Chondrocyte (in vitro differentiated cells): ENCODE measurements around the gene TFDP2. TPM values are rescaled to one million over a fixed set of nuclear protein-coding genes. Genes with fewer than 3 reads are reported as not detected.
"Not testable (repeated sequence)": the region's sequence is repeated elsewhere in the genome, so short reads cannot be mapped to it uniquely, and the experiment has no call there.

ENCODE experiments used
- DNase-seq: peaks from one replicate; pipeline ENCODE4 v3.0.0; 2021; ENCODE audit warnings: mixed read lengths, low spot score
- H3K27ac Mint-ChIP-seq: one replicate; pipeline ENCODE4 v1.8.0; 2021; ENCODE audit warnings: mild to moderate bottlenecking, moderate library complexity, mixed read lengths; ENCODE audit not compliant: unreplicated experiment
- H3K27me3 Mint-ChIP-seq: 2 replicates; pipeline ENCODE4 v1.8.0; 2021; ENCODE audit warnings: low read depth, mixed read lengths
- H3K36me3 Mint-ChIP-seq: 2 replicates; pipeline ENCODE4 v1.8.0; 2021; ENCODE audit warnings: low read depth, mixed read lengths
- H3K4me1 Mint-ChIP-seq: 2 replicates; pipeline ENCODE4 v1.8.0; 2021; ENCODE audit warnings: low read depth, mild to moderate bottlenecking, mixed read lengths
- H3K4me3 Mint-ChIP-seq: one replicate; pipeline ENCODE4 v1.8.0; 2021; ENCODE audit warnings: mild to moderate bottlenecking, moderate library complexity, mixed read lengths; ENCODE audit not compliant: unreplicated experiment
- H3K9me3 Mint-ChIP-seq: 2 replicates; pipeline ENCODE4 v1.8.0; 2021; ENCODE audit warnings: low read depth, mixed read lengths
- CTCF ChIP-seq: fragments of 200-600 bp; sonication (generic); IDR thresholded peaks from 2 replicates; pipeline ENCODE4 v1.5.0; 2021; ENCODE audit warnings: antibody characterized with exemption, mild to moderate bottlenecking, moderate library complexity
- total RNA-seq: library from RNA; stranded (reverse); gene quantifications from 3 replicates; pipeline ENCODE4 v1.2.1, GENCODE V29; 2021

The TFDP2 gene
- total RNA-seq, 1 donor from 2014 or later = 36.5 TPM

GRCh38 chr3:141915766-141916165, 233.6 kb downstream of the TFDP2 start:
- Mint-ChIP-seq H3K9me3 (peaks cover 4% of the 10 kb centered on the region), H3K27me3 (no peaks in the 10 kb centered on the region), H3K4me3 (no peak overlapping the region), H3K4me1 (no peaks in the 10 kb centered on the region), H3K36me3 (peaks cover 18% of the 10 kb centered on the region), H3K27ac (no peak overlapping the region)
- TF ChIP-seq CTCF = no peak
- no peak for DNase-seq

GRCh38 chr3:141915016-141915415, 234.3 kb downstream of the TFDP2 start:
- TF ChIP-seq CTCF = no peak
- H3K4me1 Mint-ChIP-seq = no peaks in the 10 kb centered on the region
- H3K27ac Mint-ChIP-seq = no peak overlapping the region
- no peaks in the 10 kb centered on the region for H3K27me3 Mint-ChIP-seq
- no peak for DNase-seq
- peaks cover 4% of the 10 kb centered on the region for H3K9me3 Mint-ChIP-seq
- peaks cover 18% of the 10 kb centered on the region for H3K36me3 Mint-ChIP-seq
- H3K4me3 Mint-ChIP-seq = no peak overlapping the region

GRCh38 chr3:141914311-141914710, 235.0 kb downstream of the TFDP2 start:
- H3K27me3 Mint-ChIP-seq = no peaks in the 10 kb centered on the region
- peaks cover 4% of the 10 kb centered on the region for H3K9me3 Mint-ChIP-seq
- TF ChIP-seq CTCF = no peak
- H3K27ac Mint-ChIP-seq = no peak overlapping the region
- H3K4me3 Mint-ChIP-seq = no peak overlapping the region
- H3K36me3 Mint-ChIP-seq = peaks cover 22% of the 10 kb centered on the region
- no peaks in the 10 kb centered on the region for H3K4me1 Mint-ChIP-seq
- DNase-seq = no peak

DNA sequence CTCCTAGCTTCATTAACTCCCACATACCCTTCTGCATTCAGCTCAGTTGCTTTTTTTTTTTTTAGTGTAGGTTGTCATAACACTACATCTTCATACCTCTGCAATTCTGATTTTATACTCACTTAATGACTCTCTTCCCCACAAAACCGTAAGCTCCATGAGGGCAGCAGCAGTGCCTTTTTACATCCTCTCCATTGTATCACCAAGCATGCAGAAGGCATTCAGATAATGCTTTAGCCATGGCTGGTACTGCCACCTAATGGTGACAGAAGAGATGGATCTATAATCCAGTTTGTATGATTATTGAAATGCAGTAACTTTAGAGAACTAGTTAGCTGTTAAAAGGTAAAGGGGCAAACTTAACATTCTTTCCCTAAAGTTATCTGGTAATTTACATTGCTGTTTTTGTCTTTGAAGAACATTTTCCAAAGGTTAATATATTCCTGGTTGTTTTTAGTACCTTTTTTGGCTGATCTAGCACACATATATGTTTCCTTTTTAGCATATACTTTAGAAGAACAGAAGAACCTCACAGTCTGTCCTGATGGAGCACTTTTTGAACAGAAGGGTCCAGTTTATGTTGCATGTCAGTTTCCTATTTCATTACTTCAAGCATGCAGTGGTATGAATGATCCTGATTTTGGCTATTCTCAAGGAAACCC, 236.1 kb downstream of the TFDP2 start:
- no peak overlapping the region for H3K27ac Mint-ChIP-seq
- no peaks in the 10 kb centered on the region for H3K27me3 Mint-ChIP-seq
- no peak overlapping the region for H3K4me3 Mint-ChIP-seq
- peak; percentile 83 for TF ChIP-seq CTCF
- H3K36me3 Mint-ChIP-seq = peaks cover 27% of the 10 kb centered on the region
- DNase-seq = no peak
- H3K4me1 Mint-ChIP-seq = no peaks in the 10 kb centered on the region
- H3K9me3 Mint-ChIP-seq = peaks cover 4% of the 10 kb centered on the region

DNA sequence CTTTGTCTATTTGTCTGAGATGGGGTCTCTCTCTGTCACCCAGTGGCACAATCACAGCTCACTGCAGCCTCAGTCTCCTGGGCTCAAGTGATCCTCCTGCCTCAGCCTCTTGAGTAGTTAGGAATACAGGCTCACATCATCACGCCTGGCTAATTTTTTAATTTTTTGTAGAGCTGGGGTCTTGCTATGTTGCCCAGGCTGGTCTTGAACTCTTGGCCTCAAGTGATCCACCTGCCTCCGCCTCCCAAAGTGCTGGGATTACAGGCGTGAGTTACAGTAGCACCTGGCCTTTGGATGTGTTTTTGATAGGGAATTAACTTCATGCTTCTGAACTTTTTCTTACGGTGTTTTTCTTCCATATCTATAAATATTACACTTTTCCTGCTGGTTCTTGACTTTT, 239.4 kb downstream of the TFDP2 start:
- H3K9me3 Mint-ChIP-seq, DNase-seq, H3K27me3 Mint-ChIP-seq, H3K4me3 Mint-ChIP-seq, H3K27ac Mint-ChIP-seq, H3K4me1 Mint-ChIP-seq: not testable (repeated sequence)
- peaks cover 25% of the 10 kb centered on the region for H3K36me3 Mint-ChIP-seq

DNA sequence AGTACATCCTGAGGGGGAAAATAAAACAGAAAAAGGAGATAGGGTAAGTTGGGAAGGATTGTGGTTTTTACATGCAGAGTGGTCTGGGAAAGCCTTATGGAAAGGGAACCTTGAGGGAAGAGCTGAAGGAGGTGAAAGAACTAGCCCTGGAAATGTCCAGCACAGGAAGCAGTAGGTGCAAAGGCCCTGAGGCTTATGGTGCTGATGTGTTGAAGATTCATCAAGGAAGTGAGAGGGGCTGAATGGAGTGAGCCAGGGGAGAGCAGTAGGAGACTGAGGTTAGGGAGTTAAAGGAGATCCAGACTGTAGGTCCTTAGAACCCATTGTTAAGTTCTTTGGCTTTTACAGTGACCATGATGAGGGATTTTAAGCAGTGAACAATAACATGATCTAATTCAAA, 239.9 kb downstream of the TFDP2 start:
- peaks cover 4% of the 10 kb centered on the region for H3K9me3 Mint-ChIP-seq
- no peaks in the 10 kb centered on the region for H3K4me1 Mint-ChIP-seq
- no peaks in the 10 kb centered on the region for H3K27me3 Mint-ChIP-seq
- no peak overlapping the region for H3K4me3 Mint-ChIP-seq
- no peak for TF ChIP-seq CTCF
- H3K27ac Mint-ChIP-seq = no peak overlapping the region
- no peak for DNase-seq
- H3K36me3 Mint-ChIP-seq = peaks cover 26% of the 10 kb centered on the region
